ENCODE data around the gene CELF4.

CELF4 gene

DNA sequence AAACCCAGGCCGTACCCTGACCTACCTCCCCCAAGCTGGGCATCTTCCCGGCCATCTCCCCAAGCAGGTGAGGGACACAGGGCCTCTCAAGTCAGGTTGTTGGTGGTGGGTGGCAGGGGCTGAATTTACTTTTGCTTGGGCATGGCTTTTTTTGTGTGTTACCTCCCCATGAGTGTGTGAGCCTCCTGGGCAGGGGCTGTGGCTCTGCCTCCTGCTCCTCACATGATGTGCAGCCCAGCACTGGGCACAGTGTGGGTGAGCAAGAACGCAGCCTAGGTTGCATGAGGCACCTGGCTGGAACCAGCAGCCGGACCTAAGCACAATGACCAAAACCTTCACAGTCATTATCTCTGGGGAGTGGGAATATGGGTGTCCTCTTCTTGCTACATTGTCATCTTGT is 22.3 kb downstream of the CELF4 start:
- H3K36me3 ChIP-seq (ENCODE audit: low read length): no peaks in the 10 kb centered on the region
- H3K4me3 ChIP-seq (ENCODE audit: insufficient read depth, low read length, poor library complexity, severe bottlenecking): no peak overlapping the region
- H3F3A ChIP-seq (ENCODE audit: insufficient read depth): no peaks in the 10 kb centered on the region
- H2AFZ ChIP-seq (ENCODE audit: low read depth, low read length, severe bottlenecking): no peak overlapping the region
- H3K9ac ChIP-seq (ENCODE audit: low read length): no peak overlapping the region
- H3K27me3 ChIP-seq (ENCODE audit: low read length): no peaks in the 10 kb centered on the region
- no peak overlapping the region for H3K4me2 ChIP-seq (ENCODE audit: low read depth, low read length, poor library complexity, severe bottlenecking)
- H3K27ac ChIP-seq (ENCODE audit: low read depth, low read length): no peak overlapping the region
- H3K9me2 ChIP-seq (replicated peaks; ENCODE audit: insufficient read depth, low read length): no peaks in the 10 kb centered on the region
- H3K79me2 ChIP-seq (ENCODE audit: insufficient read depth, low read length): no peaks in the 10 kb centered on the region
- no peaks in the 10 kb centered on the region for H4K20me1 ChIP-seq (ENCODE audit: low read depth, low read length)
- no peak for TF ChIP-seq EZH2phosphoT487 (conservative IDR thresholded peaks at IDR 0.05; ENCODE audit: low read length)
- TF ChIP-seq, protein P1, sequence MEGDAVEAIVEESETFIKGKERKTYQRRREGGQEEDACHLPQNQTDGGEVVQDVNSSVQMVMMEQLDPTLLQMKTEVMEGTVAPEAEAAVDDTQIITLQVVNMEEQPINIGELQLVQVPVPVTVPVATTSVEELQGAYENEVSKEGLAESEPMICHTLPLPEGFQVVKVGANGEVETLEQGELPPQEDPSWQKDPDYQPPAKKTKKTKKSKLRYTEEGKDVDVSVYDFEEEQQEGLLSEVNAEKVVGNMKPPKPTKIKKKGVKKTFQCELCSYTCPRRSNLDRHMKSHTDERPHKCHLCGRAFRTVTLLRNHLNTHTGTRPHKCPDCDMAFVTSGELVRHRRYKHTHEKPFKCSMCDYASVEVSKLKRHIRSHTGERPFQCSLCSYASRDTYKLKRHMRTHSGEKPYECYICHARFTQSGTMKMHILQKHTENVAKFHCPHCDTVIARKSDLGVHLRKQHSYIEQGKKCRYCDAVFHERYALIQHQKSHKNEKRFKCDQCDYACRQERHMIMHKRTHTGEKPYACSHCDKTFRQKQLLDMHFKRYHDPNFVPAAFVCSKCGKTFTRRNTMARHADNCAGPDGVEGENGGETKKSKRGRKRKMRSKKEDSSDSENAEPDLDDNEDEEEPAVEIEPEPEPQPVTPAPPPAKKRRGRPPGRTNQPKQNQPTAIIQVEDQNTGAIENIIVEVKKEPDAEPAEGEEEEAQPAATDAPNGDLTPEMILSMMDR (IDR thresholded peaks at IDR 0.05; ENCODE audit: insufficient read depth, low read length, poor library complexity, severe bottlenecking): no peak
- no peaks in the 10 kb centered on the region for H3K9me3 ChIP-seq (ENCODE audit: insufficient read depth, low read length)

DNA sequence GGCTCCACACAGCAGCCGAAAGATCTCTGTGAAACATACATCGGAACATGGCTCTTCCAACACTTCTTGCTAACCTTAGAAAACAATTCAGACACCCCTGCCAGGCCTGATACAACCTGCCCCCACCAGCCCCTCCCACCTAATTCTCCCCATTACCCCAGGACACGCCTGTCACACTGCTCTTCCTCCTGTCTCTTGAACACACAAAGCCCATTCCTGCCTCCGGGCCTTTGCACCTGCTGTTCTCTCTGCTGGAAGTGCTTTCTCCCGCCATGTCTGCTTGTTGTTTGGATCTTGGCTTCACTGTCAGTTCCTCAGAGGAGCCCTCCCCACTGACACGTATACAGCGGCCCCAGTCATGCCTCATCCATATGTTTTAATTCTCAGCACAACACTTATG is 24.1 kb downstream of the CELF4 start:
- H3K9me2 ChIP-seq (replicated peaks; ENCODE audit: insufficient read depth, low read length): no peaks in the 10 kb centered on the region
- no peaks in the 10 kb centered on the region for H3K79me2 ChIP-seq (ENCODE audit: insufficient read depth, low read length)
- H3K9ac ChIP-seq (ENCODE audit: low read length): no peak overlapping the region
- H3F3A ChIP-seq (ENCODE audit: insufficient read depth): no peaks in the 10 kb centered on the region
- H3K36me3 ChIP-seq (ENCODE audit: low read length): no peaks in the 10 kb centered on the region
- H2AFZ ChIP-seq (ENCODE audit: low read depth, low read length, severe bottlenecking): no peak overlapping the region
- TF ChIP-seq, protein P1 (IDR thresholded peaks at IDR 0.05; ENCODE audit: insufficient read depth, low read length, poor library complexity, severe bottlenecking): no peak
- TF ChIP-seq EZH2phosphoT487 (conservative IDR thresholded peaks at IDR 0.05; ENCODE audit: low read length): no peak
- no peaks in the 10 kb centered on the region for H3K9me3 ChIP-seq (ENCODE audit: insufficient read depth, low read length)
- H3K4me2 ChIP-seq (ENCODE audit: low read depth, low read length, poor library complexity, severe bottlenecking): no peak overlapping the region
- H4K20me1 ChIP-seq (ENCODE audit: low read depth, low read length): no peaks in the 10 kb centered on the region
- H3K27ac ChIP-seq (ENCODE audit: low read depth, low read length): no peak overlapping the region
- no peaks in the 10 kb centered on the region for H3K27me3 ChIP-seq (ENCODE audit: low read length)
- H3K4me3 ChIP-seq (ENCODE audit: insufficient read depth, low read length, poor library complexity, severe bottlenecking): no peak overlapping the region

DNA sequence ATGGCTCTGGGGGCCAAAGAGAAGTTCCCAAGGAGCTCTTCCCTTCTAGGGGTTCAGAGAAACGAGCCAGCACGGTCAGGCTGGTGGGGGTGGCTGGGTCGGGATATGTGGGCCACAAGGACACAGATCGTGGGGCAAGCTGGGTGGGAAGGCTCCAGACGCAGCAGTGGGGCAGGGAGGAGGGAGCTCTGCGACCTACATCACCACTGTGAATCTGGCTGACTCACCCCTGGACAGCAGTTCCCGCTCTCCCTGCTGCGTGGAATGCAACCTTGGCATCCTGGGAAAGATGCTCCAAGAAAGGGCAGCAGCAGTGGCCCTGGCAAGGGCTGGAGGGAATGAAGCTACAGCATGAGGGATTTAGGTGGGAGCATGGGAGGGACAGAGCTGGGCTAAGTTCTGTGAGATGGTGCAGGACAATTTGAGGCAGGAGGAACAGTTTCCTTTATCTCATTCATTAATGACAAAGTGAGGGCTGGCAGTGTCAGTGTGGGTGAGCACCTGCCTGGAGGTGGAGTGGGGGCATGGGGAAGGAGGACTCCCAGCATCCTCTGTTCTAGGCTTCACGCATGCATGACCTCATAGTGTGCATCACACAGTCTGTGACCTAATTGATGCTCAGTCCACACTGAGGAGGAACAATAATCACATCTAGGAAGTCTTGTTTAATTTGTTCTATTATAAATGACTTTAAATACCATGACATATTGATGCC is 25.0 kb downstream of the CELF4 start:
- H3K9ac ChIP-seq (ENCODE audit: low read length): no peak overlapping the region
- no peaks in the 10 kb centered on the region for H3K9me3 ChIP-seq (ENCODE audit: insufficient read depth, low read length)
- H3K79me2 ChIP-seq (ENCODE audit: insufficient read depth, low read length): no peaks in the 10 kb centered on the region
- no peak overlapping the region for H3K4me3 ChIP-seq (ENCODE audit: insufficient read depth, low read length, poor library complexity, severe bottlenecking)
- no peak overlapping the region for H2AFZ ChIP-seq (ENCODE audit: low read depth, low read length, severe bottlenecking)
- no peak overlapping the region for H3K4me2 ChIP-seq (ENCODE audit: low read depth, low read length, poor library complexity, severe bottlenecking)
- H3K9me2 ChIP-seq (replicated peaks; ENCODE audit: insufficient read depth, low read length): no peaks in the 10 kb centered on the region
- H3K27me3 ChIP-seq (ENCODE audit: low read length): no peaks in the 10 kb centered on the region
- no peak overlapping the region for H3K27ac ChIP-seq (ENCODE audit: low read depth, low read length)
- no peak for TF ChIP-seq EZH2phosphoT487 (conservative IDR thresholded peaks at IDR 0.05; ENCODE audit: low read length)
- TF ChIP-seq, protein P1 (IDR thresholded peaks at IDR 0.05; ENCODE audit: insufficient read depth, low read length, poor library complexity, severe bottlenecking): no peak
- H3K36me3 ChIP-seq (ENCODE audit: low read length): no peaks in the 10 kb centered on the region
- no peaks in the 10 kb centered on the region for H3F3A ChIP-seq (ENCODE audit: insufficient read depth)
- no peaks in the 10 kb centered on the region for H4K20me1 ChIP-seq (ENCODE audit: low read depth, low read length)
